ENCODE data around the gene TBC1D16. TPM values are rescaled to one million over a fixed set of nuclear protein-coding genes. Genes with fewer than 3 reads are reported as not detected.

TBC1D16 gene
- total RNA-seq, 1 experiment from 2014 or later, result 55.4 TPM

DNA sequence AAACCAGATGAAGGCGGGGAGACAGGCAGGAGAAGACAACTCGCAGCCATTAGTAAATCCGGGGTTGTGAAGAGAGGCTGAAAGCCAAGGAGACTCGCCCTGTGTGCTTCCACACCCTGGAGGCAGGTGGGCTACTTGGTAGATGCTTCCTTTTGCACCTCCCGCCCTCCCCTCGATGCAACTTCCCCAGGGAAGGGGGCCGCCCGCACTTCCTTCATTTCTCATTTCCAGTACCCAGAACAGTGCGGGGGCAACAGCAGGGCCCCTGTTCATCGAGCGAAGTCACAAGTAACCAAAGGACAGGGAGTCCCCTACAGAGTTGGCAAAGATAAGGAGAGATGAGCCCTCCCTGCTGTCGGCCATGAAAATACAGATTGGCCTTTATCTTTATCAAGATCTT, 25.7 kb upstream of the TBC1D16 start:
- no peaks in the 10 kb centered on the region for H3K9me3 Mint-ChIP-seq (ENCODE audit: unreplicated experiment)
- no peak overlapping the region for H3K27ac Mint-ChIP-seq (ENCODE audit: unreplicated experiment)
- TF ChIP-seq, protein P1, sequence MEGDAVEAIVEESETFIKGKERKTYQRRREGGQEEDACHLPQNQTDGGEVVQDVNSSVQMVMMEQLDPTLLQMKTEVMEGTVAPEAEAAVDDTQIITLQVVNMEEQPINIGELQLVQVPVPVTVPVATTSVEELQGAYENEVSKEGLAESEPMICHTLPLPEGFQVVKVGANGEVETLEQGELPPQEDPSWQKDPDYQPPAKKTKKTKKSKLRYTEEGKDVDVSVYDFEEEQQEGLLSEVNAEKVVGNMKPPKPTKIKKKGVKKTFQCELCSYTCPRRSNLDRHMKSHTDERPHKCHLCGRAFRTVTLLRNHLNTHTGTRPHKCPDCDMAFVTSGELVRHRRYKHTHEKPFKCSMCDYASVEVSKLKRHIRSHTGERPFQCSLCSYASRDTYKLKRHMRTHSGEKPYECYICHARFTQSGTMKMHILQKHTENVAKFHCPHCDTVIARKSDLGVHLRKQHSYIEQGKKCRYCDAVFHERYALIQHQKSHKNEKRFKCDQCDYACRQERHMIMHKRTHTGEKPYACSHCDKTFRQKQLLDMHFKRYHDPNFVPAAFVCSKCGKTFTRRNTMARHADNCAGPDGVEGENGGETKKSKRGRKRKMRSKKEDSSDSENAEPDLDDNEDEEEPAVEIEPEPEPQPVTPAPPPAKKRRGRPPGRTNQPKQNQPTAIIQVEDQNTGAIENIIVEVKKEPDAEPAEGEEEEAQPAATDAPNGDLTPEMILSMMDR (IDR thresholded peaks at IDR 0.05; ENCODE audit: insufficient read depth in 1 of 2, low read depth in 1 of 2, low read length in 1 of 2, severe bottlenecking in 1 of 2, unreplicated experiment in 1 of 2), result no peak
- H3K36me3 ChIP-seq (ENCODE audit: control insufficient read depth, insufficient read depth, low read length), result no peaks in the 10 kb centered on the region
- no peaks in the 10 kb centered on the region for H3K4me1 Mint-ChIP-seq (ENCODE audit: low read depth, unreplicated experiment)
- intact Hi-C loops (cut with micrococcal nuclease; ENCODE audit: unreplicated experiment), result no loop called here
- H3K9me3 ChIP-seq, result no peaks in the 10 kb centered on the region
- H3K4me3 Mint-ChIP-seq (ENCODE audit: unreplicated experiment), result no peak overlapping the region
- CTCF ChIA-PET, result no interaction called here
- H3K27me3 Mint-ChIP-seq (ENCODE audit: insufficient read depth, unreplicated experiment), result no peaks in the 10 kb centered on the region
- H3K36me3 Mint-ChIP-seq (ENCODE audit: insufficient read depth, unreplicated experiment), result no peaks in the 10 kb centered on the region
- DNase-seq, result no peak
- no peak overlapping the region for H3K4me3 ChIP-seq (ENCODE audit: low read depth, low read length)
- POLR2A ChIA-PET, result interaction anchor here (0.6 kb wide), 1 partner anchor 27 kb away, joined by 3 read pairs; no protein-coding TSS in a partner anchor
- no peaks in the 10 kb centered on the region for H3K4me1 ChIP-seq
- no peaks in the 10 kb centered on the region for H3K27me3 ChIP-seq (replicated peaks; ENCODE audit: control insufficient read depth, insufficient read depth, low read length)
- BruUV-seq (replicated peaks), result no TSS peak

DNA sequence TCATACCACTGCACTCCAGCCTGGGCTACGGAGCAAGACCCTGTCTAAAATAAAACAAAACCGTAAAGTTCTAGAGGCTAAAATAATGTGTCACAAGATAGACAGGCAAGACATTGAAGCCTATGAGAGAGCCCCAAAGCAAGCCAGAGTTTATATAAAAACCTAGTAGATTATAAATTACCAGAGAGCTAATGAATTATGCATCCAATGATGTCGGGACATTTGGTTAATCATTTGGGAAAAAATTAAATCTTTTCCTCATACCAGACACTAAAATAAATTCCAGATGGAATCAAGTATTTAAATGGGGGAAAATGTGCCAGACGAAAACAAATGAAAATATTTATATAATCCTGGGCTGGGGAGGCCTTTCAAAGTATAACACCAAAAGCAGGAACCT, 25.0 kb upstream of the TBC1D16 start:
- Mint-ChIP-seq H3K9me3 (ENCODE audit: unreplicated experiment) (no peaks in the 10 kb centered on the region), H3K4me3 (ENCODE audit: unreplicated experiment) (no peak overlapping the region), H3K4me1 (ENCODE audit: low read depth, unreplicated experiment) (no peaks in the 10 kb centered on the region), H3K27ac (ENCODE audit: unreplicated experiment) (no peak overlapping the region), H3K36me3 (ENCODE audit: insufficient read depth, unreplicated experiment) (no peaks in the 10 kb centered on the region), H3K27me3 (ENCODE audit: insufficient read depth, unreplicated experiment) (no peaks in the 10 kb centered on the region)
- no peaks in the 10 kb centered on the region for H3K9me3 ChIP-seq
- ChIA-PET POLR2A (no interaction called here), CTCF (no interaction called here)
- intact Hi-C loops (cut with micrococcal nuclease; ENCODE audit: unreplicated experiment), result no loop called here
- no peaks in the 10 kb centered on the region for H3K36me3 ChIP-seq (ENCODE audit: control insufficient read depth, insufficient read depth, low read length)
- H3K27me3 ChIP-seq (replicated peaks; ENCODE audit: control insufficient read depth, insufficient read depth, low read length), result no peaks in the 10 kb centered on the region
- H3K4me1 ChIP-seq, result no peaks in the 10 kb centered on the region
- TF ChIP-seq, protein P1 (IDR thresholded peaks at IDR 0.05; ENCODE audit: insufficient read depth in 1 of 2, low read depth in 1 of 2, low read length in 1 of 2, severe bottlenecking in 1 of 2, unreplicated experiment in 1 of 2), result no peak
- no peak for DNase-seq
- BruUV-seq (replicated peaks), result no TSS peak
- no peak overlapping the region for H3K4me3 ChIP-seq (ENCODE audit: low read depth, low read length)

DNA sequence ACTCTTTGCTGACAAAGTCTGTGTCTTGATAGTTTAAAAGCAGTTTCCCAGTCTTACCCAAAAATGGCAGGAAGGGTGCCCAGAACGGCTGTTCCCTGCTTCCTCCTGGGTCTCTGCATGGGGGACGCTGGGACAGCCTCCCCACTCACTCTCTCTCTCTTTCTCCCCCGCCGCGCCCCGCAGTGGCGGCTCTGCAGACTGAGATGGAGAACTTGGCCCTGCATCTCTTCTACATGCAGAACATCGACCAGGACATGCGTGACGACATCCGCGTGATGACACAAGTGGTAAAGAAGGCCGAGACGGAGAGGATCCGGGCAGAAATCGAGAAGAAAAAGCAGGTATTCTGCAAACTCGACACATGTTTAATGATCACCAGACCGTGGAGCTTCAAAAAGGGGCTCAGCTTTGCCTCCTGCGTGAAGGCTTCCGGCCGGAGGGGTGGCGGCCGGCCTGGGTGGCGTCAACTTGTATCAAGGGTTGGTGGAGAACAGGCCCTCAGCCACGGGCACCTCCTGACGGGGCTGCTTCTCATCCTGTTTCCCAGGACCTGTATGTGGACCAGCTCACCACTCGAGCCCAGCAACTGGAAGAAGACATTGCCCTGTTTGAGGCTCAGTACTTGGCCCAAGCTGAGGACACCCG, 22.8 kb upstream of the TBC1D16 start:
- intact Hi-C loops (cut with micrococcal nuclease; ENCODE audit: unreplicated experiment), result no loop called here
- TF ChIP-seq, protein P1 (IDR thresholded peaks at IDR 0.05; ENCODE audit: insufficient read depth in 1 of 2, low read depth in 1 of 2, low read length in 1 of 2, severe bottlenecking in 1 of 2, unreplicated experiment in 1 of 2), result no peak
- Mint-ChIP-seq H3K4me1 (ENCODE audit: low read depth, unreplicated experiment) (no peaks in the 10 kb centered on the region), H3K27ac (ENCODE audit: unreplicated experiment) (no peak overlapping the region), H3K36me3 (ENCODE audit: insufficient read depth, unreplicated experiment) (no peaks in the 10 kb centered on the region), H3K9me3 (ENCODE audit: unreplicated experiment) (no peaks in the 10 kb centered on the region), H3K27me3 (ENCODE audit: insufficient read depth, unreplicated experiment) (no peaks in the 10 kb centered on the region), H3K4me3 (ENCODE audit: unreplicated experiment) (no peak overlapping the region)
- no peaks in the 10 kb centered on the region for H3K9me3 ChIP-seq
- ChIA-PET CTCF (no interaction called here), POLR2A (no interaction called here)
- BruUV-seq (replicated peaks), result no TSS peak
- no peaks in the 10 kb centered on the region for H3K4me1 ChIP-seq
- H3K36me3 ChIP-seq (ENCODE audit: control insufficient read depth, insufficient read depth, low read length), result no peaks in the 10 kb centered on the region
- H3K27me3 ChIP-seq (replicated peaks; ENCODE audit: control insufficient read depth, insufficient read depth, low read length), result no peaks in the 10 kb centered on the region
- no peak for DNase-seq
- no peak overlapping the region for H3K4me3 ChIP-seq (ENCODE audit: low read depth, low read length)
